ENCODE results near the gene SEMA6A. TPM values are rescaled to one million over a fixed set of nuclear protein-coding genes. Genes with fewer than 3 reads are reported as not detected.

The SEMA6A gene
- total RNA-seq, 1 experiment from 2014 or later: 53.3 TPM

DNA sequence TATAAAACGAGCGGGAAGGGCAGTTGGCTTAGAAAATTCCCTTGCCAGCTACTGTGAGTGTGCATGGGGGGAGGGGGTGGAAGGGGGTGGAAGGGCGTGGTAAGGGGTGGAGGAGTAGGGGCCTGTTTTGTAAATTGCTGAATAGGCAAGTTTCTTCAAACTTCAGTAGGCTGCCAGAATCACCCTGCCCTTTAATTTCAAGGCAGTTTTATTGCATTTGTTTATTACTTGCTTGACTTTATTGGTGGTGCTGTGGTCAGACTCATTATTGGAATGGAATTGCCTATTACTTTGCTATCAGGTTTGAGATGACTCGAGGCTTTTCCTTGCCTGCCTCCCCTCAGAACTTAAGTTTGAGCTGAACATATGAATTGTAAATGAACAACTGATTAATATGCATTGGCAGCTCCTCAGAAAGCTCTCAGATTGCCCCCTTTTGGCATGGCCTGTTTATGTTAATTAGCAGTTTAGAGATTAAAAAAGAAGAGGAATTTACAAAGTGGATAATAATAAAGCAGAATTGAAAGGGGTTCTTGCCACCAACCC is 76.0 kb downstream of the SEMA6A start:
- CTCF ChIA-PET: interaction anchor here (1.1 kb wide), 1 partner anchor 35 kb away, joined by 3 read pairs; no protein-coding TSS in a partner anchor
- H3K9me3 Mint-ChIP-seq (ENCODE audit: low read depth, unreplicated experiment): peaks cover 2% of the 10 kb centered on the region
- no peak for DNase-seq
- H3K36me3 Mint-ChIP-seq (ENCODE audit: insufficient read depth, unreplicated experiment): peaks cover 2% of the 10 kb centered on the region
- H3K4me3 Mint-ChIP-seq (ENCODE audit: low read depth, unreplicated experiment): no peak overlapping the region
- intact Hi-C loops (cut with micrococcal nuclease; ENCODE audit: unreplicated experiment): no loop called here
- TF ChIP-seq CTCF (IDR thresholded peaks at IDR 0.05; ENCODE audit: unreplicated experiment): no peak
- no peak overlapping the region for H3K27ac Mint-ChIP-seq (ENCODE audit: unreplicated experiment)
- BruUV-seq (replicated peaks): no TSS peak
- H3K4me1 Mint-ChIP-seq (ENCODE audit: low read depth, unreplicated experiment): peaks cover 8% of the 10 kb centered on the region
- no peaks in the 10 kb centered on the region for H3K27me3 Mint-ChIP-seq (ENCODE audit: unreplicated experiment)

DNA sequence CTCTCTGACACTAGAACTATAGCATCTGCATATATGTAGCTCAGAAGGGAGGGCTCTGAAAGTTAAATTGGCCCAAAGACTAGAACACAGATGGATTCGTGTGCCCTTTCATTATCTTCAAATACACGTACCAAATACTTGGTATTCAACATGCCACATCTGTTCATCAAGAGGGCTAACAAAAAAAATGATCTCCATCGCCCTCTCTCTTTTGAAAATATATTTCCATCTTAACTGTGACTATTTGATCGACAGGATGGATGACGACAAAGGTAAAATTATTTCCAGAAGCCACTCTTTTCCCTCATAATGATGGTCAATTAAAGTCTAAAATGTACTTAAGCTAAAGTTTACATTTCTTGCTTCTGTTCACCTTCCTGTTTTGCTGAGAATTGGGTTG is 77.0 kb downstream of the SEMA6A start:
- intact Hi-C loops (cut with micrococcal nuclease; ENCODE audit: unreplicated experiment): no loop called here
- DNase-seq: no peak
- Mint-ChIP-seq H3K27me3 (ENCODE audit: unreplicated experiment) (no peaks in the 10 kb centered on the region), H3K4me1 (ENCODE audit: low read depth, unreplicated experiment) (peaks cover 18% of the 10 kb centered on the region), H3K9me3 (ENCODE audit: low read depth, unreplicated experiment) (peaks cover 2% of the 10 kb centered on the region), H3K4me3 (ENCODE audit: low read depth, unreplicated experiment) (no peak overlapping the region), H3K36me3 (ENCODE audit: insufficient read depth, unreplicated experiment) (no peaks in the 10 kb centered on the region), H3K27ac (ENCODE audit: unreplicated experiment) (peak overlapping the region; percentile 11)
- CTCF ChIA-PET: interaction anchor here (0.7 to 1.1 kb wide), 2 partner anchors 36 to 201 kb away, joined by 3 read pairs; no protein-coding TSS in a partner anchor
- TF ChIP-seq CTCF (IDR thresholded peaks at IDR 0.05; ENCODE audit: unreplicated experiment): no peak
- no TSS peak for BruUV-seq (replicated peaks)

- no peak overlapping the region for H3K27ac Mint-ChIP-seq (ENCODE audit: unreplicated experiment)
- H3K4me3 Mint-ChIP-seq (ENCODE audit: low read depth, unreplicated experiment): no peak overlapping the region
- H3K4me1 Mint-ChIP-seq (ENCODE audit: low read depth, unreplicated experiment): peaks cover 32% of the 10 kb centered on the region
- CTCF ChIA-PET: no interaction called here
- no peak for TF ChIP-seq CTCF (IDR thresholded peaks at IDR 0.05; ENCODE audit: unreplicated experiment)
- H3K36me3 Mint-ChIP-seq (ENCODE audit: insufficient read depth, unreplicated experiment): peaks cover 5% of the 10 kb centered on the region
- BruUV-seq (replicated peaks): no TSS peak
- no peak for DNase-seq
- intact Hi-C loops (cut with micrococcal nuclease; ENCODE audit: unreplicated experiment): no loop called here
- H3K9me3 Mint-ChIP-seq (ENCODE audit: low read depth, unreplicated experiment): peaks cover 2% of the 10 kb centered on the region
- no peaks in the 10 kb centered on the region for H3K27me3 Mint-ChIP-seq (ENCODE audit: unreplicated experiment)
Measured at GRCh38 chr5:116495786-116496357, 78.8 kb downstream of the SEMA6A start.

DNA sequence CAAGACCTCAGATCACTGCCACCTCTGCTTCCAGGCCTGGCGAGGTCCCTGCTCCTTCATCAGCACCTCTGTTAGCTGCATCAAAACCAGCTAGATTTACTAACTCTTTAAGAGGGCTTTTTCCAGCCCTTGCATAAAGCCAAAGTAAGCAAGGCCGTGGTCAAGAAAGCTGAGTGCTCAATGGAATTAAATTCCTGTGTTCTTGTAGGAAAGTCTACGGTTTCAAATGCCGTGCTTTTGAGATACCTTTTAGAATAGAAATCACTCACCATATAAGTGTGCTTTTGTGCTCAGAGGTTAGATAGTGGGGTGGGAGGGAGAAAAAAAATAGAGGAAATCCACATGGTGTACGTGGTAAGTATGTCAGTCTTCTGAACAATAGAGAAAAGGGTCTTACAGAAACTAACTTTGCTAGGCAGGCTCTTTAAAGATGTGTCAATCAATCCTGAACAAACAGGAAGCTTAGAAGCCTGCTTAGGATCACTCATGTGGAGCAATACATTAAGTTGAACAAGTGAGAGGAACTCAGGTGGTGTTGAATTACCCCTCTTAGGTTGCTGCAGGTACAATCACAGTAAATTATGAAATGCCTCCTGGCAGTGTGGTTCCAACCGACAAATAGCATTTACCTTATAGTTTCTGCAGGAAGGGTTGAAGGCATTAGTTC is 79.7 kb downstream of the SEMA6A start:
- H3K4me1 Mint-ChIP-seq (ENCODE audit: low read depth, unreplicated experiment): peaks cover 32% of the 10 kb centered on the region
- TF ChIP-seq CTCF (IDR thresholded peaks at IDR 0.05; ENCODE audit: unreplicated experiment): no peak
- H3K4me3 Mint-ChIP-seq (ENCODE audit: low read depth, unreplicated experiment): no peak overlapping the region
- peaks cover 5% of the 10 kb centered on the region for H3K36me3 Mint-ChIP-seq (ENCODE audit: insufficient read depth, unreplicated experiment)
- BruUV-seq (replicated peaks): no TSS peak
- no peaks in the 10 kb centered on the region for H3K27me3 Mint-ChIP-seq (ENCODE audit: unreplicated experiment)
- no peak overlapping the region for H3K27ac Mint-ChIP-seq (ENCODE audit: unreplicated experiment)
- CTCF ChIA-PET: no interaction called here
- peaks cover 2% of the 10 kb centered on the region for H3K9me3 Mint-ChIP-seq (ENCODE audit: low read depth, unreplicated experiment)
- no peak for DNase-seq
- intact Hi-C loops (cut with micrococcal nuclease; ENCODE audit: unreplicated experiment): no loop called here
